NT2/D1 (cell line): ENCODE results near the gene FAM170B.

Source experiments
- SUZ12 ChIP-seq: IDR thresholded peaks from 2 replicates; pipeline ENCODE4 v1.6.1; 2011; ENCODE audit not compliant: insufficient read length, insufficient read depth; ENCODE audit errors: extremely low read depth
- YY1 ChIP-seq: IDR thresholded peaks from 2 replicates; pipeline ENCODE4 v1.6.1; 2011; ENCODE audit not compliant: insufficient read length, insufficient read depth
- ZNF274 ChIP-seq: IDR thresholded peaks from 2 replicates; pipeline ENCODE4 v1.6.1; 2011; ENCODE audit warnings: mild to moderate bottlenecking, low read depth, low read length

GRCh38 chr10:49167425-49168170, 33.8 kb upstream of the FAM170B start:
- TF ChIP-seq YY1 (no peak), ZNF274 (no peak), SUZ12 (no peak)
